CD4-positive, alpha-beta T cell (primary cell): Measurements from ENCODE around the gene SLC19A1. TPM values are rescaled to one million over a fixed set of nuclear protein-coding genes. Genes with fewer than 3 reads are reported as not detected.
A peak's percentile ranks its signal among the peaks of the same experiment; 100 is the strongest.

Source experiments
- ATAC-seq: fragments of 200-7000 bp; cut with Tn5 transposase; one replicate; pipeline ENCODE4 v1.10.0; 2022; ENCODE audit warnings: mild to moderate bottlenecking; ENCODE audit not compliant: poor library complexity
- CTCF ChIA-PET: fragments of 350-600 bp; sonication (Branson Sonifier 250); formaldehyde crosslinking; loops from one replicate; lab custom pipeline; 2021; ENCODE audit warnings: antibody characterized with exemption, inconsistent platforms; lab: Charles Lee
- POLR2A ChIA-PET: fragments of 350-600 bp; sonication (Branson Sonifier 250); formaldehyde crosslinking; loops from one replicate; lab custom pipeline; 2021; ENCODE audit warnings: antibody characterized with exemption, inconsistent platforms; lab: Charles Lee
- DNase-seq, 14 experiments: peaks; one replicate each; pipeline ENCODE4 v3.0.0-alpha.2; 2013 to 2020; ENCODE audit warnings: mixed read lengths in 2 of 14
- H3K27ac ChIP-seq, 2 donors: one replicate each; pipeline versions ENCODE4 v1.5.1 to v1.7.0; 2013; ENCODE audit warnings: low read length in 2 of 2, low read depth in 1 of 2, mild to moderate bottlenecking in 1 of 2
- H3K27me3 ChIP-seq, 2 experiments: 1 replicate in 1 of 2; 2 replicates in 1 of 2; pipeline versions ENCODE4 v1.6.1 to v1.7.0; 2013; ENCODE audit warnings: low read length in 2 of 2, control low read depth in 1 of 2, mild to moderate bottlenecking in 1 of 2, moderate library complexity in 1 of 2; ENCODE audit not compliant: insufficient read depth in 2 of 2, control insufficient read depth in 1 of 2
- H3K36me3 ChIP-seq: one replicate; pipeline ENCODE4 v1.6.1; 2013; ENCODE audit warnings: low read length, control low read depth; ENCODE audit not compliant: insufficient read depth
- H3K4me1 ChIP-seq: one replicate; pipeline ENCODE4 v1.6.1; 2013; ENCODE audit warnings: low read length, control low read depth; ENCODE audit not compliant: insufficient read depth
- H3K4me3 ChIP-seq: one replicate; pipeline ENCODE4 v1.5.1; 2013; ENCODE audit warnings: mild to moderate bottlenecking, low read length, moderate library complexity
- H3K9me3 ChIP-seq, 2 experiments: 1 replicate in 1 of 2; 2 replicates in 1 of 2; pipeline versions ENCODE4 v1.6.1 to v1.7.0; 2013; ENCODE audit warnings: low read length in 2 of 2, mild to moderate bottlenecking in 2 of 2, control low read depth in 1 of 2, moderate library complexity in 1 of 2; ENCODE audit not compliant: control insufficient read depth in 1 of 2, insufficient read depth in 1 of 2
- H3K27ac Mint-ChIP-seq: one replicate; pipeline ENCODE4 v1.8.0; 2020; ENCODE audit warnings: mixed read lengths
- H3K27me3 Mint-ChIP-seq: one replicate; pipeline ENCODE4 v1.8.0; 2021; ENCODE audit warnings: mixed read lengths
- H3K36me3 Mint-ChIP-seq: one replicate; pipeline ENCODE4 v1.8.0; 2021; ENCODE audit warnings: low read depth, mixed read lengths
- H3K4me1 Mint-ChIP-seq: one replicate; pipeline ENCODE4 v1.8.0; 2021; ENCODE audit warnings: low read depth, mixed read lengths
- H3K4me3 Mint-ChIP-seq: one replicate; pipeline ENCODE4 v1.8.0; 2020; ENCODE audit warnings: mild to moderate bottlenecking, mixed read lengths
- H3K9me3 Mint-ChIP-seq: one replicate; pipeline ENCODE4 v1.8.0; 2020; ENCODE audit warnings: mixed read lengths
- intact Hi-C, 2 experiments: fragments of 100-400 bp; cut with DNase I in 1 of 2; cut with micrococcal nuclease in 1 of 2; formaldehyde crosslinking; loops; one replicate each; pipeline versions ENCODE4 v1.15.1 to v1.9.0; 2023 to 2025; cut with DNase I, micrococcal nuclease
- total RNA-seq, 174 experiments: library from RNA in 2 of 174; stranded (reverse) in 2 of 174; gene quantifications; one replicate each; pipeline ENCODE4 v1.2.3 and lab custom pipeline; 2021 to 2026
- TF ChIP-seq, protein P1 (sequence below): fragments of 200-600 bp; IDR thresholded peaks from one replicate; pipeline ENCODE4 v1.8.0; 2022; ENCODE audit warnings: antibody characterized with exemption, mild to moderate bottlenecking

Gene SLC19A1
- total RNA-seq, 2 experiments from 2014 or later: 11.5 to 12.0 TPM

DNA sequence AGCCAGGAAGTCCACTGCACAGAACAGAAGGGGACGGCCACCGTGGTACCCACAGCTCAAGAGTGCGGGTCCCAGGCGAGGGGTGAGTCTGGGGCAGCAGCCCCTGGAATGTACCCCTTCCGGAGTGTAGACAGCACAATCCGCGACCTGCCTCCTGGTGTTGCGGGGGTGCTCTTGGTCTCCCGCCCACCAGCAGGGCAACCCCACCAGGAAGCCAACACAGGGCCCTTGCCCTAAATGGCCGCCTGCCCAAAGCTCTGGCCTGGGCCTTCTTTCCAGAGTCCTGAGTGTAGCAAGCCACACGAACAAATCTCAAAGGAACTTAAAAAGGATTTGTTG, 1.1 kb upstream of the SLC19A1 start:
- Histone ChIP-seq H3K36me3 (no peaks in the 10 kb centered on the region), H3K9me3 (no peaks in the 10 kb centered on the region), H3K4me1 (peaks cover 23% of the 10 kb centered on the region), H3K27me3 (no peaks in the 10 kb centered on the region), H3K27ac (no peak overlapping the region), H3K4me3 (peak overlapping the region; percentile 45)
- ATAC-seq (no peak), DNase-seq (no peak)
- ChIA-PET POLR2A (no interaction called here), CTCF (no interaction called here)
- peaks cover 30% of the 10 kb centered on the region for H3K4me1 Mint-ChIP-seq
- no peaks in the 10 kb centered on the region for H3K9me3 Mint-ChIP-seq
- TF ChIP-seq, protein P1, sequence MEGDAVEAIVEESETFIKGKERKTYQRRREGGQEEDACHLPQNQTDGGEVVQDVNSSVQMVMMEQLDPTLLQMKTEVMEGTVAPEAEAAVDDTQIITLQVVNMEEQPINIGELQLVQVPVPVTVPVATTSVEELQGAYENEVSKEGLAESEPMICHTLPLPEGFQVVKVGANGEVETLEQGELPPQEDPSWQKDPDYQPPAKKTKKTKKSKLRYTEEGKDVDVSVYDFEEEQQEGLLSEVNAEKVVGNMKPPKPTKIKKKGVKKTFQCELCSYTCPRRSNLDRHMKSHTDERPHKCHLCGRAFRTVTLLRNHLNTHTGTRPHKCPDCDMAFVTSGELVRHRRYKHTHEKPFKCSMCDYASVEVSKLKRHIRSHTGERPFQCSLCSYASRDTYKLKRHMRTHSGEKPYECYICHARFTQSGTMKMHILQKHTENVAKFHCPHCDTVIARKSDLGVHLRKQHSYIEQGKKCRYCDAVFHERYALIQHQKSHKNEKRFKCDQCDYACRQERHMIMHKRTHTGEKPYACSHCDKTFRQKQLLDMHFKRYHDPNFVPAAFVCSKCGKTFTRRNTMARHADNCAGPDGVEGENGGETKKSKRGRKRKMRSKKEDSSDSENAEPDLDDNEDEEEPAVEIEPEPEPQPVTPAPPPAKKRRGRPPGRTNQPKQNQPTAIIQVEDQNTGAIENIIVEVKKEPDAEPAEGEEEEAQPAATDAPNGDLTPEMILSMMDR: no peak
- H3K27me3 Mint-ChIP-seq: no peaks in the 10 kb centered on the region
- intact Hi-C loops: loop anchor here in 1 of 2 experiments (5.0 to 10.0 kb wide), 3 partner anchors 66 to 469 kb away; partner anchors contain the start of gene ADARB1
- peak overlapping the region; percentile 78 for H3K4me3 Mint-ChIP-seq
- H3K36me3 Mint-ChIP-seq: no peaks in the 10 kb centered on the region
- H3K27ac Mint-ChIP-seq: peak overlapping the region; percentile 33

- ATAC-seq: no peak
- intact Hi-C loops: loop anchor here in 1 of 2 experiments (1.0 to 10.0 kb wide), 4 partner anchors 47 to 468 kb away; partner anchors contain the start of gene ADARB1
- H3K4me1 Mint-ChIP-seq: peaks cover 28% of the 10 kb centered on the region
- Histone ChIP-seq H3K27ac (no peak overlapping the region), H3K27me3 (no peaks in the 10 kb centered on the region), H3K36me3 (no peaks in the 10 kb centered on the region), H3K9me3 (no peaks in the 10 kb centered on the region), H3K4me3 (peak overlapping the region; percentile 45), H3K4me1 (peaks cover 23% of the 10 kb centered on the region)
- H3K36me3 Mint-ChIP-seq: no peaks in the 10 kb centered on the region
- H3K9me3 Mint-ChIP-seq: no peaks in the 10 kb centered on the region
- H3K27me3 Mint-ChIP-seq: no peaks in the 10 kb centered on the region
- peak overlapping the region; percentile 33 for H3K27ac Mint-ChIP-seq
- DNase-seq: peak in 1 of 14 experiments; percentile 36
- ChIA-PET CTCF (no interaction called here), POLR2A (no interaction called here)
- TF ChIP-seq, protein P1: no peak
- peak overlapping the region; percentile 51 for H3K4me3 Mint-ChIP-seq
Observed at GRCh38 chr21:45542667-45543370, 579 bp upstream of the SLC19A1 start.

DNA sequence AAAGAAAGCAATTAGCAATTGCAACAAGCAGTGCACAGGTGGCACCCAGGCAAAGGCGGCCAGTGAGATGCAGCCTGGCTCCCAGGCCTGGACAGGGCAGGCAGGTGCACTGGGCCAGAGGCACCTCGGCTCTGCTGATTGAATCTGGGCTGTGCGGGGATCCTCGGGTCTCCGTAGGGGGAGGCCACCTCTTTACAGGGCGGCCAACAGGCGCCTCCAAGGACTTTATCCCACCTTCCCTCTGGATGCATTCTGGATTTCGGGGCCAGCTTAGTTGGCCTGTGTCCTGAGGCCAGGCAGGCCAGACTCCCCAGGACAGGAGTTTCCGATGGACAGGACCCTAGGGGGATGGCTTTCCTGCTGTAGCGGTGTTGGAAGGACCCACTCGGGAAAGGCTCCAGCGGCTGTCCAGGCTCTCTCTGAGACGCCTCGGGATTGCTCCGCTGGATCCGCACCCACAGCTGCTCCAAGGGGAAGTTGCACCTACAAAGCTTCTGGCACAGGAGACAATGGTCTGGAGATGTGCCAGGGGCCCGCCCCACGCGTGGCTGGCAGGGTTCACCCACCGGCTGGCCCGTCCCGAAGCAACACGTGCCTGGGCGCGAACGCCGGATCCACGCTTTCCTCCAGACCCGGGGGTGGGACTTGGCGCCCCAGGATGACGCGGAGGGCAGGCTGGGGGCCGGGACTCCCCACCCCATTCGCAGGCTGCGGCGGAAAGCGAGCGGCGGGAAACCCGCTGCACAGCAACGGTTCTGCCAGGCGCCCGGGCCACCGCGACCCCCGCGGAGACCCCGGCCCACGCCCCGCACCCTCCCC, 810 bp downstream of the SLC19A1 start:
- POLR2A ChIA-PET: interaction anchor here (1.0 to 1.8 kb wide), 2 partner anchors 9 to 11 kb away, joined by 3 to 5 read pairs; no protein-coding TSS in a partner anchor
- H3K4me1 Mint-ChIP-seq: peaks cover 18% of the 10 kb centered on the region
- H3K4me3 Mint-ChIP-seq: peak overlapping the region; percentile 86
- peak overlapping the region; percentile 80 for H3K27ac Mint-ChIP-seq
- Histone ChIP-seq H3K27me3 (no peaks in the 10 kb centered on the region), H3K36me3 (no peaks in the 10 kb centered on the region), H3K27ac (peak overlapping the region in 1 of 2 donors; percentile 55), H3K4me3 (peak overlapping the region; percentile 46), H3K4me1 (peaks cover 23% of the 10 kb centered on the region), H3K9me3 (no peaks in the 10 kb centered on the region)
- intact Hi-C loops: loop anchor here (1.0 to 10.0 kb wide), 6 partner anchors 49 to 467 kb away; partner anchors contain the start of gene ADARB1 (in 1 of the 2)
- H3K27me3 Mint-ChIP-seq: no peaks in the 10 kb centered on the region
- no peaks in the 10 kb centered on the region for H3K9me3 Mint-ChIP-seq
- H3K36me3 Mint-ChIP-seq: no peaks in the 10 kb centered on the region
- ATAC-seq: peak; percentile 78
- peak; percentile 42 to 89 (median 69) for DNase-seq
- TF ChIP-seq, protein P1: no peak
- CTCF ChIA-PET: no interaction called here
